H1 (cell line): Measurements from ENCODE around the gene TEDC1.

Experiments used
- EP300 ChIP-seq, 2 experiments: IDR thresholded peaks; 1 replicate in 1 of 2; 2 replicates in 1 of 2; pipeline ENCODE4 v1.6.1; 2011 to 2012; ENCODE audit warnings: low read depth in 2 of 2, low read length in 2 of 2, mild to moderate bottlenecking in 2 of 2, borderline replicate concordance in 1 of 2, inconsistent platforms in 1 of 2, moderate library complexity in 1 of 2
- RAD21 ChIP-seq, 2 experiments: IDR thresholded peaks in 1 of 2; conservative IDR thresholded peaks in 1 of 2; 2 replicates each; pipeline ENCODE4 v1.6.1; 2011; ENCODE audit warnings: low read depth in 2 of 2, low read length in 2 of 2, improper control_type of control experiment in 1 of 2, inconsistent platforms in 1 of 2, mild to moderate bottlenecking in 1 of 2, moderate library complexity in 1 of 2
- YY1 ChIP-seq: IDR thresholded peaks from 2 replicates; pipeline ENCODE4 v1.6.1; 2011; ENCODE audit warnings: low read depth, mild to moderate bottlenecking, low read length
- TF ChIP-seq, protein P1 (sequence below), 3 experiments: IDR thresholded peaks; 1 replicate in 2 of 3; 2 replicates in 1 of 3; pipeline versions ENCODE4 v1.5.1 to v1.6.1; 2011; ENCODE audit warnings: low read length in 3 of 3, mild to moderate bottlenecking in 3 of 3, inconsistent platforms in 2 of 3, low read depth in 1 of 3, moderate library complexity in 1 of 3; ENCODE audit not compliant: insufficient read depth in 1 of 3; ENCODE audit errors: control extremely low read depth in 1 of 3

- no peak for TF ChIP-seq YY1
- TF ChIP-seq, protein P1, sequence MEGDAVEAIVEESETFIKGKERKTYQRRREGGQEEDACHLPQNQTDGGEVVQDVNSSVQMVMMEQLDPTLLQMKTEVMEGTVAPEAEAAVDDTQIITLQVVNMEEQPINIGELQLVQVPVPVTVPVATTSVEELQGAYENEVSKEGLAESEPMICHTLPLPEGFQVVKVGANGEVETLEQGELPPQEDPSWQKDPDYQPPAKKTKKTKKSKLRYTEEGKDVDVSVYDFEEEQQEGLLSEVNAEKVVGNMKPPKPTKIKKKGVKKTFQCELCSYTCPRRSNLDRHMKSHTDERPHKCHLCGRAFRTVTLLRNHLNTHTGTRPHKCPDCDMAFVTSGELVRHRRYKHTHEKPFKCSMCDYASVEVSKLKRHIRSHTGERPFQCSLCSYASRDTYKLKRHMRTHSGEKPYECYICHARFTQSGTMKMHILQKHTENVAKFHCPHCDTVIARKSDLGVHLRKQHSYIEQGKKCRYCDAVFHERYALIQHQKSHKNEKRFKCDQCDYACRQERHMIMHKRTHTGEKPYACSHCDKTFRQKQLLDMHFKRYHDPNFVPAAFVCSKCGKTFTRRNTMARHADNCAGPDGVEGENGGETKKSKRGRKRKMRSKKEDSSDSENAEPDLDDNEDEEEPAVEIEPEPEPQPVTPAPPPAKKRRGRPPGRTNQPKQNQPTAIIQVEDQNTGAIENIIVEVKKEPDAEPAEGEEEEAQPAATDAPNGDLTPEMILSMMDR (IDR thresholded peaks at IDR 0.05; ENCODE audit: control extremely low read depth in 1 of 3, insufficient read depth in 1 of 3, low read depth in 1 of 3, low read length in 3 of 3) = no peak
- TF ChIP-seq EP300 (IDR thresholded peaks at IDR 0.05; ENCODE audit: borderline replicate concordance in 1 of 2, low read depth in 2 of 2, low read length in 2 of 2) = no peak
- no peak for TF ChIP-seq RAD21 (IDR thresholded peaks at IDR 0.05 in 1 of 2, conservative IDR thresholded peaks at IDR 0.05 in 1 of 2; ENCODE audit: low read depth in 2 of 2, low read length in 2 of 2)
Measured at GRCh38 chr14:105476097-105476830, 14.8 kb upstream of the TEDC1 start.
